Stomach smooth muscle (tissue), 2 donors: ENCODE data around the gene ACSS2.
A peak's percentile ranks its signal among the peaks of the same experiment; 100 is the strongest.
"Not testable (repeated sequence)": the region's sequence is repeated elsewhere in the genome, so short reads cannot be mapped to it uniquely, and the experiment has no call there.

Source experiments
- H3K27ac ChIP-seq: one replicate; pipeline ENCODE4 v1.7.0; 2013; ENCODE audit warnings: mild to moderate bottlenecking, low read length, inconsistent platforms
- H3K27me3 ChIP-seq, 2 donors: one replicate each; pipeline ENCODE4 v1.7.0; 2013; ENCODE audit warnings: low read length in 2 of 2; ENCODE audit not compliant: insufficient read depth in 2 of 2, control insufficient read depth in 1 of 2
- H3K36me3 ChIP-seq, 2 donors: one replicate each; pipeline ENCODE4 v1.7.0; 2013; ENCODE audit warnings: low read length in 2 of 2; ENCODE audit not compliant: control insufficient read depth in 2 of 2, insufficient read depth in 2 of 2
- H3K4me1 ChIP-seq: one replicate; pipeline ENCODE4 v1.7.0; 2013; ENCODE audit warnings: low read length; ENCODE audit not compliant: control insufficient read depth, insufficient read depth
- H3K4me3 ChIP-seq, 2 donors: one replicate each; pipeline ENCODE4 v1.7.0; 2013; ENCODE audit warnings: low read length in 2 of 2
- H3K9ac ChIP-seq, 2 donors: one replicate each; pipeline ENCODE4 v1.7.0; 2013; ENCODE audit warnings: low read length in 2 of 2, mild to moderate bottlenecking in 1 of 2
- H3K9me3 ChIP-seq, 2 donors: one replicate each; pipeline ENCODE4 v1.7.0; 2013; ENCODE audit warnings: low read length in 2 of 2; ENCODE audit not compliant: control insufficient read depth in 2 of 2
- donor health status: healthy.
- donor health status: Pancreatic carcinoma.

The ACSS2 gene

DNA sequence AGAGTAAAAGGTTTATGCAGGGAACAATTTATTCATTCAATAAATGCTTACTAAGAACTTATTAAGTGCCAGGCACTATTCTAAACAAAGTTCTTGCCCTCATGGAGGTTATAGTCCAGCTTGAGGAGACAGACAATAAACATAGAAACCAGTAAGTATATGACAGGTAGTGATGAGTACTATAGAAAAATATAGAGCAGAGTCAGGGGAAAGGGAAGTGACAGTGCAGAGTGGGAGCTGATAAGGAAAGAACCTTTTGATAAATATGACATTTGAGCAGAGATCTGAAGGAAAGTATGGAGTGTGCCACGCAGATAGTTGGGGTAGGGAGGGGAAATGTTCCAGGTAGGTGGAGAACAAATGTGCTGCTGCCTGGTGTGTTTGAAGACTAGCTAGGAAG lies 12.1 kb downstream of the ACSS2 start:
- no peak overlapping the region for H3K9ac ChIP-seq
- no peaks in the 10 kb centered on the region for H3K4me1 ChIP-seq
- peaks cover 4 to 6% of the 10 kb centered on the region in 2 donors for H3K36me3 ChIP-seq
- no peak overlapping the region for H3K4me3 ChIP-seq
- no peaks in the 10 kb centered on the region for H3K9me3 ChIP-seq
- H3K27me3 ChIP-seq, result no peaks in the 10 kb centered on the region
- no peak overlapping the region for H3K27ac ChIP-seq

DNA sequence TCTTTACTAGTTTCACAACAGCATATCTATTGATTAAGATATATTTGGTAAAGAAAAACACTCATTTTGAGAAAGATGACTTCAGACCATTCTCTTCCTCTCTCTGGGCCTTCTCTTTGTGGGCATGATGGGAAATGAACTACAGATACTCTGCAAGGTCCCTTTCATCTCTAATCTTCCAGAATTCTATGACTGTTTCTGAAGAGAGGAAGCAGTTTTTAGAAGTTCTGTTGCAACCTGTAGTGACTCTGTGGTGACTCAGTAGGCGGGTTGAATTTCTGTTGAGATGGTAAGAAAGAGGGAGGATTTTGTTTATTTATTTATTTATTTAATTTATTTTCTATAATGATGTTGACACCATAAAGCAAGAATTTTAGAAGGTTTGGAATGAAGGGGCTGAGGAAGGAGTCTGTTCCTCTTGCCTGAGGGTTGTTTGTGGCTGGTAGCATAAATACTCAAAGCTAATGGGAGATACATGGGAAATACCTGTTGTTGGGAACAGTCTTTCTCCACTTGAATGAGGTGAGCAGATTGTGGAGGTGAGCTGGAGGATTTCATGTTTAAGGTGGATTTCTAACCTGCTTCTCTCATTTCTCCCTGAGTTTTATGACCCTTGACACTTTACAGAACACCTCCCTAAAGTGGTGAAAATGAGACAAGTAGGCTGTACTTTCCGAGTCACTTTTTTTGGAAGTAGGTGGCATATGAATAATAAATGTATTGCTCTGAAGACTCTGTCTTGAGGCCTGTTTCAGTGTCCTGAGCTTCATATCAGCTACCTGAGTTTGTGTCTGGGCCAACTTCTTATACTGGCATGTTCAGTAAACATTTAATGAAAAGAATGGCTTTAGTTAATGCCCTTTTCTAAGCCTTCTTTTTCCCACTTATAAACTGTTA lies 15.0 kb downstream of the ACSS2 start:
- no peaks in the 10 kb centered on the region for H3K9me3 ChIP-seq
- no peak overlapping the region for H3K27ac ChIP-seq
- no peaks in the 10 kb centered on the region for H3K36me3 ChIP-seq
- no peaks in the 10 kb centered on the region for H3K27me3 ChIP-seq
- peaks cover 9% of the 10 kb centered on the region for H3K4me1 ChIP-seq
- H3K4me3 ChIP-seq, result no peak overlapping the region
- no peak overlapping the region for H3K9ac ChIP-seq

DNA sequence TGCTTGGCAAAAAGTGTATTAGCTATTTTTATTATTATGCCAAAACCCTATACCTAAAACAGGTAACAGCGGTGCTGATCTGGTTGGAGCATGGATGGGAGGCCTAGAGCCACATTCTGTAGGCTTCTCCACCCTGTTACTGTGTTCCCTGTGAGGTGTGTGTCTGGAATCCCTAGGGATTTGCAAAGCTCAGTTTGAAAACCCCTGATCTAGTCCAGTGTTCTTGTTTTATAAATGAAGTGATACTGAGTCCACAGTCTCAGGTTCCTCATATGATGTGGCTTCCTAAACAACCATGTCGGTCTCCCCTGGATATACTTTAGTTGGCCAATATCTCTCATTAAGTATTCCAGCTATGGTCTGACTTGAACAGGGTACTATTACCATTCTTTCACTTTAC lies 16.3 kb downstream of the ACSS2 start:
- H3K27ac ChIP-seq, result no peak overlapping the region

DNA sequence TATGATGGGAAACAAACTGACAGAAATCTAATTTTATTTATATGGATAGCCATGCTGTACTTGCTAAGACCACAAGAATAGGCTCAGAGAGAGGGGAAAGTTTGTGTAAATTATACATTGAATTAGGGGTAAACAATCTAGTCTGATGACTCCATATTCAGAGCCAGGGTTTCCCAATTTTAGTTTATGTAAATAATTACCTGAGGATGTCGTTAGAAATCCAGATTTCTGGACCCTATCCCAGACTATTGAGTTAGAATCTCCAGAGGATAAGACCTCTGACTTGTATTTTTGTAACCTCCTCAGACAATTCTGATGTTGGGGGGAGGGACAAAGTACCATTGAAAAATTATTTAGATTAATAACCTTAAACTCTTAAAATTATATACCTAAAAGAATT lies 18.3 kb downstream of the ACSS2 start:
- H3K9me3 ChIP-seq, result no peaks in the 10 kb centered on the region
- no peak overlapping the region for H3K9ac ChIP-seq
- H3K27ac ChIP-seq, result no peak overlapping the region
- peaks cover 13% of the 10 kb centered on the region for H3K4me1 ChIP-seq
- H3K36me3 ChIP-seq, result no peaks in the 10 kb centered on the region
- H3K4me3 ChIP-seq, result no peak overlapping the region
- H3K27me3 ChIP-seq, result no peaks in the 10 kb centered on the region

More for the DNA sequence above, 16.3 kb downstream of the ACSS2 start:
- H3K9me3 ChIP-seq, result no peaks in the 10 kb centered on the region
- no peak overlapping the region for H3K4me3 ChIP-seq
- H3K4me1 ChIP-seq, result peaks cover 13% of the 10 kb centered on the region
- no peak overlapping the region for H3K9ac ChIP-seq
- H3K27me3 ChIP-seq, result no peaks in the 10 kb centered on the region
- no peaks in the 10 kb centered on the region for H3K36me3 ChIP-seq

DNA sequence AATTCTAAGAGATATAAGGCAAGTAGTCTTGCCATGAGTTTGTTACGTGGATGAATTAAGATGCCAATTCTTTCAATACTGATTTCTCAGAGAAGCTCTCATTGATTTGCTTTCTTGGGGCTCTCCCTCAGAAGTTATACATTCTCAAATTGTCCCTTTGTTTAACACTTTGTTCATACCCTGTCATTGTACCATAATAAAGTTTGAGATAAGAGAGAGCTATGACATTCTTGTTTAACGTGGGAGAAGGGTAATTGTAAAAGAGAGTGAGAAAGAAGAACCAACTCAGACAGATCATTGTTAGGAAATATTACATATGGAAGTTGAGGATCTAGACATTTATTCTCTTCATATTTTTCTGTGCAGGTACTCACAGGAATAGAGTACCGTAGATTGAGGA lies 19.1 kb downstream of the ACSS2 start:
- H3K4me1 ChIP-seq, result peaks cover 13% of the 10 kb centered on the region
- no peak overlapping the region for H3K9ac ChIP-seq
- H3K27ac ChIP-seq, result no peak overlapping the region

DNA sequence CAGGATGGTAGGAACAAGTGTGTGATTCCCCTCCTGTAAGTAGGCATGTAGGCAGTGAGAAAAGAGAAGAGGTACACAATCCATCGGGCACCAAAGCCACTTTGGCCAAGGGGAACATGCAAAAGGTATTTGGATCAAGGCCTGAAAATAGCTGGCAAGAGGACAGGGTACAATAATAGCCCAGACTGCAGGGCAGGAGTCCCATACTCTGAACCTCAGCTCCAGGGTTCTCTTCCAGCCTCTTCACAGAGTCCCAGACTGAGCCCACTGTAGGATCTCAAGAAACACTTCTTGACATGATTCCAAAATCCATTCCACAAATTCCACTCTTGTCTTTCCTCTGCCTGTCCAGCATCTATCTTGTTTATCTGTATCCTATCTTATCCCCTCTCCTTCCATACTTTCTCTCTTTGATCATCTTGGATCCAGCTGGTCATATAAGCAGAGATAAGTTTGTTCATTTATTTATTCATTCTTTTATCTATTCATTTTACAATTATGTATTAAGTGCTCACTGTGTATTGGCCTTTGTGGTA lies 19.7 kb downstream of the ACSS2 start:
- Histone ChIP-seq H3K9me3 (no peaks in the 10 kb centered on the region), H3K27me3 (no peaks in the 10 kb centered on the region), H3K4me1 (peaks cover 13% of the 10 kb centered on the region), H3K27ac (no peak overlapping the region), H3K36me3 (no peaks in the 10 kb centered on the region), H3K4me3 (no peak overlapping the region), H3K9ac (no peak overlapping the region)

More for the DNA sequence above, 19.1 kb downstream of the ACSS2 start:
- Histone ChIP-seq H3K4me3 (no peak overlapping the region), H3K9me3 (no peaks in the 10 kb centered on the region), H3K27me3 (no peaks in the 10 kb centered on the region), H3K36me3 (no peaks in the 10 kb centered on the region)

DNA sequence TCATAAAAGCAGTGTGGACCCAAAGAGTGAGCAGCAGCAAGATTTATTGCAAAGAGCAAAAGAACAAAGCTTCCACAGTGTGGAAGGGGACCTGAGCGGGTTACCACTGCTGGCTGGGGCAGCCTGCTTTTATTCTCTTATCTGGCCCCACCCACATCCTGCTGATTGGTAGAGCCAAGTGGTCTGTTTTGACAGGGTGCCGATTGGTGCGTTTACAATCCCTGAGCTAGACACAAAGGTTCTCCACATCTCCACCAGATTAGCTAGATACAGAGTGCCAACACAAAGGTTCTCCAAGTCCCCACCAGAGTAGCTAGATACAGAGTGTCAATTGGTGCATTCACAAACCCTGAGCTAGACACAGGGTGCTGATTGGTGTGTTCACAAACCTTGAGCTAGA lies 21.7 kb downstream of the ACSS2 start:
- H3K4me3 ChIP-seq, H3K36me3 ChIP-seq, H3K27ac ChIP-seq, H3K9me3 ChIP-seq, H3K27me3 ChIP-seq, H3K9ac ChIP-seq: not testable (repeated sequence)
- peaks cover 13% of the 10 kb centered on the region for H3K4me1 ChIP-seq

DNA sequence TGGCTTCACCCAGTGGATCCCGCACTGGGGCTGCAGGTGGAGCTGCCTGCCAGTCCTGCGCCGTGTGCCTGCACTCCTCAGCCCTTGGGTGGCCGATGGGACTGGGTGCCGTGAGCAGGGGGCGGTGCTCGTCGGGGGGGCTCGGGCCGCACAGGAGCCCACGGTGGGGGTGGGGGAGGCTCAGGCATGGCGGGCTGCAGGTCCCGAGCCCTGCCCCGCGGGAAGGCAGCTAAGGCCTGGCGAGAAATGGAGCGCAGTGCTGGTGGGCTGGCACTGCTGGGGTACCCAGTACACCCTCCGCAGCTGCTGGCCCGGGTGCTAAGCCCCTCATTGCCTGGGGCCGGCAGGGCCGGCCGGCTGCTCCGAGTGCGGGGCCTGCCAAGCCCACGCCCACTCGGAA lies 22.3 kb downstream of the ACSS2 start:
- H3K36me3 ChIP-seq, H3K4me3 ChIP-seq, H3K27ac ChIP-seq, H3K9ac ChIP-seq, H3K27me3 ChIP-seq, H3K9me3 ChIP-seq: not testable (repeated sequence)
- H3K4me1 ChIP-seq, result peaks cover 13% of the 10 kb centered on the region

DNA sequence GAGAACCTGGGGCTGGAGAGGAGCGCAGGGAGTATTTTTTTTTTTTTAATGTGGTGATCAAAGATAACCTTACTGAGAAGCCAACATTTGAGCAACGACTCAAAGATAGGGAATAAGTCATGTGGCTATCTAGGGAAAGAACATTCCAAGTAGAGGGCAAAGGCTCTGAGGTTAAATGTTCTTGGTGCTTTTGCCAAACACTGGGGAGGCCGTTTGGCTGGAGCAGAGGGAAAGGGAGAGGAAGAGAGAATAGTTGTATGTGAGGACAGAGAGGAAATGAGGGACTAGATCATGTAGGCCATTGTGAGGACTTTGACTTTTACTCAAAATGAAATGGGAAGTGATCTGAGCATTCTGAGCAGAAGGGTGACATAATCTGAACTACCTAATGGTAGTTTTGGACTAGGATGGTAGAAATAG lies 27.8 kb downstream of the ACSS2 start:
- no peaks in the 10 kb centered on the region for H3K36me3 ChIP-seq
- no peak overlapping the region for H3K27ac ChIP-seq
- H3K9ac ChIP-seq, result no peak overlapping the region
- peaks cover 11% of the 10 kb centered on the region for H3K4me1 ChIP-seq
- H3K27me3 ChIP-seq, result no peaks in the 10 kb centered on the region
- no peaks in the 10 kb centered on the region for H3K9me3 ChIP-seq
- H3K4me3 ChIP-seq, result no peak overlapping the region

DNA sequence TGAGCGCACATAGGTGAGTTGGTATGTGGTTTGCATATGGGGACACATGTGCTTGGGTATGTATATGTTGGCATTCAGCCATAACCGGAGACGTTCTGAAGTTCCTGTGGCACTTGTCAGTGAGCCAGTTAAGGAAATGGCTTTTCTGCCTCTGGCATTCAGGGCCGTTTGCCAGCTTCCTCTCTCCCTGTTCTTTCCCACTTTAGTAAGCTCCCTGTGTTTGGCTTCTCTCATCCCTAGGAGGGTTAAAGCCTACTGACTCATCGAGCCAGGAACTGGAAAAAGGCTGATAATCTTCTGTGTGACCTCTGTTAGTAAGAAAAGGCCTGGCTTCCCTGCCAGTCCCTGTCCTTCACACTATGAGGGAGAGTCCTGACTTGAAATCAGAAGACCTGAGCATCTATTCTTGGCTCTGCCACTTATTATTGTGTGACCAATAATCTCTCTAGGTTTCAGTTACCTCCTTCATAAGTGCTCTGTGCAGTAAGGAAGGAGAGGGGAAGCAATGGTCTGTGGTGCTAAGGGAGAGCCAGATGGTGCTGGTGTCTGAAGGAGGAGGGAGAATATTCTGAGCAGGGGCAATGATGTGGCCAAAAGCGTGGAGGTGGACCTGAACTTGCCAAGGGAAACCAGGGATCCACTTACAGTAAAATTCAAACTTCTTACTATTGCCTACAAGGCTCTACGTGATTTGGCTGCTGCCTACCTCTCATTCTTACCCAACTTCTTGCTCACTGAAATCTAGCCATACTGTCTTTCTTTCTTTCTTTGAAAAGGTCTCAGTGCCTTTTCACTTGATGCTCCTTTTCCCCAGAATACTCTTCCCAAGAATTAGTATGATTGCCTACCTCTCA lies 31.4 kb downstream of the ACSS2 start:
- H3K9me3 ChIP-seq, result no peaks in the 10 kb centered on the region
- peaks cover 11% of the 10 kb centered on the region for H3K4me1 ChIP-seq
- peak overlapping the region; percentile 69 for H3K27ac ChIP-seq
- no peaks in the 10 kb centered on the region for H3K36me3 ChIP-seq
- peak overlapping the region; percentile 21 to 40 for H3K9ac ChIP-seq
- H3K27me3 ChIP-seq, result no peaks in the 10 kb centered on the region
- peak overlapping the region; percentile 14 to 15 for H3K4me3 ChIP-seq
